ENCODE measurements around the gene CUL5.
"Not testable (repeated sequence)": the region's sequence is repeated elsewhere in the genome, so short reads cannot be mapped to it uniquely, and the experiment has no call there.

CUL5 gene

GRCh38 chr11:108018708-108019107 lies 10.0 kb downstream of the CUL5 start:
- DNase-seq (ENCODE audit: low read depth): no peak
- H3K4me3 ChIP-seq (ENCODE audit: low read depth, low read length): no peak overlapping the region

GRCh38 chr11:108019870-108020540 lies 11.3 kb downstream of the CUL5 start:
- peak; percentile 29 for DNase-seq (ENCODE audit: low read depth)
- H3K4me3 ChIP-seq (ENCODE audit: low read depth, low read length): no peak overlapping the region

- no peak for DNase-seq (ENCODE audit: low read depth)
- no peak overlapping the region for H3K4me3 ChIP-seq (ENCODE audit: low read depth, low read length)
These were observed 16.8 kb downstream of the CUL5 start for GRCh38 chr11:108025387-108026080.

- DNase-seq (ENCODE audit: low read depth): no peak
- no peak overlapping the region for H3K4me3 ChIP-seq (ENCODE audit: low read depth, low read length)
These were observed 18.4 kb downstream of the CUL5 start for GRCh38 chr11:108027057-108027456.

GRCh38 chr11:108028822-108029441 lies 20.2 kb downstream of the CUL5 start:
- H3K4me3 ChIP-seq (ENCODE audit: low read depth, low read length); DNase-seq (ENCODE audit: low read depth): not testable (repeated sequence)

GRCh38 chr11:108031604-108032003 lies 22.9 kb downstream of the CUL5 start:
- not testable (repeated sequence) for H3K4me3 ChIP-seq (ENCODE audit: low read depth, low read length); DNase-seq (ENCODE audit: low read depth)

- no peak overlapping the region for H3K4me3 ChIP-seq (ENCODE audit: low read depth, low read length)
- no peak for DNase-seq (ENCODE audit: low read depth)
These were observed 24.1 kb downstream of the CUL5 start for GRCh38 chr11:108032800-108033199.

- DNase-seq (ENCODE audit: low read depth): no peak
- H3K4me3 ChIP-seq (ENCODE audit: low read depth, low read length): no peak overlapping the region
These were observed 25.3 kb downstream of the CUL5 start for GRCh38 chr11:108034034-108034433.

- no peak overlapping the region for H3K4me3 ChIP-seq (ENCODE audit: low read depth, low read length)
- DNase-seq (ENCODE audit: low read depth): no peak
These were observed 26.3 kb downstream of the CUL5 start for GRCh38 chr11:108034952-108035351.

- DNase-seq (ENCODE audit: low read depth): no peak
- no peak overlapping the region for H3K4me3 ChIP-seq (ENCODE audit: low read depth, low read length)
These were observed 27.0 kb downstream of the CUL5 start for GRCh38 chr11:108035690-108036089.

GRCh38 chr11:108037211-108037610 lies 28.5 kb downstream of the CUL5 start:
- no peak overlapping the region for H3K4me3 ChIP-seq (ENCODE audit: low read depth, low read length)
- no peak for DNase-seq (ENCODE audit: low read depth)

GRCh38 chr11:108037636-108038035 lies 28.9 kb downstream of the CUL5 start:
- no peak for DNase-seq (ENCODE audit: low read depth)
- H3K4me3 ChIP-seq (ENCODE audit: low read depth, low read length): no peak overlapping the region

GRCh38 chr11:108048269-108048668 lies 39.6 kb downstream of the CUL5 start:
- no peak overlapping the region for H3K4me3 ChIP-seq (ENCODE audit: low read depth, low read length)
- DNase-seq (ENCODE audit: low read depth): no peak

- DNase-seq (ENCODE audit: low read depth): no peak
- no peak overlapping the region for H3K4me3 ChIP-seq (ENCODE audit: low read depth, low read length)
These were observed 53.6 kb downstream of the CUL5 start for GRCh38 chr11:108062336-108062735.

GRCh38 chr11:108063410-108063809 lies 54.7 kb downstream of the CUL5 start:
- H3K4me3 ChIP-seq (ENCODE audit: low read depth, low read length): no peak overlapping the region
- DNase-seq (ENCODE audit: low read depth): no peak

- no peak overlapping the region for H3K4me3 ChIP-seq (ENCODE audit: low read depth, low read length)
- peak; percentile 17 for DNase-seq (ENCODE audit: low read depth)
These were observed 61.2 kb downstream of the CUL5 start for GRCh38 chr11:108069947-108070346.

GRCh38 chr11:108084811-108085210 lies 76.1 kb downstream of the CUL5 start:
- DNase-seq (ENCODE audit: low read depth): no peak
- no peak overlapping the region for H3K4me3 ChIP-seq (ENCODE audit: low read depth, low read length)

- no peak for DNase-seq (ENCODE audit: low read depth)
- no peak overlapping the region for H3K4me3 ChIP-seq (ENCODE audit: low read depth, low read length)
These were observed 77.0 kb downstream of the CUL5 start for GRCh38 chr11:108085672-108086071.

- DNase-seq (ENCODE audit: low read depth): no peak
- H3K4me3 ChIP-seq (ENCODE audit: low read depth, low read length): no peak overlapping the region
These were observed 83.4 kb downstream of the CUL5 start for GRCh38 chr11:108092134-108092533.

GRCh38 chr11:108093128-108093904 lies 84.6 kb downstream of the CUL5 start:
- H3K4me3 ChIP-seq (ENCODE audit: low read depth, low read length): no peak overlapping the region
- DNase-seq (ENCODE audit: low read depth): no peak
